Endometrial microvascular endothelial cells (primary cell): ENCODE data around the gene HEXB. TPM values are rescaled to one million over a fixed set of nuclear protein-coding genes. Genes with fewer than 3 reads are reported as not detected.

Experiments
- total RNA-seq: library from RNA; depleted of rRNA; stranded (reverse); fragments of >200 nt; gene quantifications from one replicate; pipeline ENCODE4 v1.2.3, GENCODE V29; 2015; ENCODE audit errors: inconsistent ontology term

Gene HEXB
- total RNA-seq, 1 donor from 2014 or later, result 182 TPM

Other genes with a start within 250 kb of the HEXB start
- 36.7 TPM for gene ENC1, start 44.5 kb upstream of the HEXB start, total RNA-seq
- gene GFM2, start 81.9 kb downstream of the HEXB start, total RNA-seq, result 39.2 TPM
- 63.8 TPM for gene NSA2, start 82.0 kb downstream of the HEXB start, total RNA-seq
- gene FAM169A, start 181.2 kb downstream of the HEXB start, total RNA-seq, result 1.2 TPM